GM18861 (cell line): ENCODE results near the gene CENPX.

Experiments
- ATAC-seq: cut with Tn5 transposase; IDR thresholded peaks from one replicate; pipeline ENCODE4 v1.9.1; 2021; ENCODE audit not compliant: unreplicated experiment

Gene CENPX

DNA sequence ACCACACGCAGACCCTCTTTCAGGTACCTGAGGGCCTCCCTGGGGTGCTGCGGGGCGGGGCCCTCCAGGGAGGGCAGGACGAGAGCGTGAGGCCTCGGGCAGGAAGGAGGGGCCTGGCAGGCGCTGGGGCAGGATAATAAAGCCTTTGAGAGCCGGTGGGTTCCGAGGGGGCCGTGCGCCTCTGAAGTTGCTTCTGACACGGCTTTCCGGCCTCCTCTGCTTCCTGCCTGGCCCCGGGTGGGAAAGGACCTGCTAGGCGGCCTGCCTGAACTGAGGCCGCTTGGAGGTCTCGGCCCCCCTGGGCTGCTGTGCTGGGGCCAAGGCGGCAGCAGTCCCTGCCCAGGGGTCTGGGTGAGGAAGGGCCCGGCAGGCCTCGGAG, 10.4 kb downstream of the CENPX start:
- ATAC-seq: no peak

- no peak for ATAC-seq
Observed at GRCh38 chr17:82011617-82012187, 11.0 kb downstream of the CENPX start.

DNA sequence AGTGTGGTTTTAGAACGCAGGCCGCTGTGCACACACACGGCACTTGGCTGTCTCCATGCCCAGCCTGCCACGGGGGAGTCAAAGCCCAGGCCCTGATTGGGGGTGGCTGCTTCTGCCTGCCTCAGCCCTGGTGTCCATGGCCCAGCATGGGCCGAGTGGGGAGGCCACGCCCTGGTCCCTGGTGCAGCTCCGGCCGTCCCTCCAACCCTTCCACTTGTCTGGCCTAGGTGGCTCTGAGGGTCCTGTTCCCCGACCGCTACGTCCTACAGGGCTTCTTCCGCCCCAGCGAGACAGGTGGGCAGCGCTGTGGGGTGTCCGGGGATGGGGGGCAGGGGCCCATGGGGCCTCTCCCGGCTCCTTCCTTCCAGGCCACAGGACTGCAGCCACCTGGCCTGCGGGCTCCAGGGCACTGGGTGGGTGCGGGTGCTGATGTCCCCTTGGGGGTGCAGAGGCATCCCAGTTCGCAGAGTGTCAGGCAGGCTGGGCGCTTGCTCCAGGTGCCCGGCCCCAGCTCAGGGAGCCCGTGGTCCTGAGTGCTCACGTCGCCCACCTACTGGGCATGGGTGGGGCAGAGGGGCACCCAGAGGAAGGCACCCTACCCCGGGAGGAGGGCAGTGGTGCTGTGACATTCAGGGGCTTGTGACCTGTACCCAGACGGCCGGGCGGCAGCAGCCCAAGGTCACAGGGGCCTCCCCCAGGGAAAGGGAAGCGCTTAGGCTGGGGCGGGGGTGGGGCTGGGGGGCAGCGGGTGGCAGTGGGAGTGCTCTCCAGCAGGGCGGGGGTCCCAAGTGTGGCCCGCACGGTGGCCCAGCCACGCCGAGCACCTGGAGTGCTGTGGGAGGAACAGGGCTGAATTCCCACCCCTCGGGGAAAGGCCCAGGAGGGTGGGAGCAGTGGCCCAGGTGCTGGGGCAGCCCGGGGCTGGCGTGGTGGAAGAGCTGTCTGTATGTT, 11.8 kb downstream of the CENPX start:
- ATAC-seq: no peak

DNA sequence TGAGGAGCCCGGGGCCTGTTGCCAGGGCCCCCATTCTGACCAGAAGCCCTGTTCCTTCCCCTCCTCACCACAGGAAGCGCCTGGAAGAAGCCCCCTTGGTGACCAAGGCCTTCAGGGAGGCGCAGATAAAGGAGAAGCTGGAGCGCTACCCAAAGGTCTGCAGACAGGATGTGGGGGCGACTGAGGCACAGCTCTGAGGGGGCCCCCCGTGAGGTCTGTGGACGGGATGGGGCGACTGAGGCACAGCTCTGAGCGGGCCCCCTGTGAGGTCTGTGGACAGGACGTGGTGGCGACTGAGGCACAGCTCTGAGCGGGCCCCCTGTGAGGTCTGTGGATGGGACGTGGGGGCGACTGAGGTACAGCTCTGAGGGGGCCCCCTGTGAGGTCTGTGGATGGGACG, 13.3 kb downstream of the CENPX start:
- no peak for ATAC-seq

GRCh38 chr17:82008941-82009405, 13.7 kb downstream of the CENPX start:
- no peak for ATAC-seq

DNA sequence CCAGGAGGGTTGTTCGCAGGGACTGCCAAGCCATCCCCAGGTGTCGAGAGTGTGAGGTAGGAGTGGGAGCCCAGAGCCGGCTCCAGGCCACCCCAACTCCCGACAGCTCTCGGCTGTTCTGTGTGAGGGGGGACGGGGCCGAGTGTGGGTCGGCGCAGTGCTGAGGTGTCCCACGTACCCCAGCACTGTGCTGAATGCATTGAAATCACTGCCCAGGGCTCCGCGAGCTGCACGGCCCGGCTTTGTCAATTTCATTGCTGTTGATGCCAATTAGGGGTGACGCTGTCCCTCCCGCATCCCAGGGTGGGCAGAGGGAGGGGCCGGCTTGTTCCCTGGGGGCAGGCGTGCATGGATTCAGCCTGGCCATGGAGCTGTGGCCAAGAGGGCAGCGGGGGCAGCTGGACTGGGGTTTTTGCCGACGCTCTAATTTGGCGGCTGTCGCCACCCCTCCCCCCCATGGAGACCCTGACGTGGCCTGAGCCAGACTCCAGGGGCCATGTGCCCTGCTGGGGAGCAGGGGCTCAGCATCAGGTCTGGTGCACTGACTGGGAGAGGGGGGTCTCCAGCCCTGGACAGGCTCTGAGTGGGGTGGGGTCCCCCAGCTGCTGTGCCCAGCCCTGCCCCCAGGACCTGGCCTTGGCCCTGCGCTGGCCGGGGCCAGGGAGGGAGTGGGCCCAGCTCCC, 14.3 kb downstream of the CENPX start:
- ATAC-seq: no peak

DNA sequence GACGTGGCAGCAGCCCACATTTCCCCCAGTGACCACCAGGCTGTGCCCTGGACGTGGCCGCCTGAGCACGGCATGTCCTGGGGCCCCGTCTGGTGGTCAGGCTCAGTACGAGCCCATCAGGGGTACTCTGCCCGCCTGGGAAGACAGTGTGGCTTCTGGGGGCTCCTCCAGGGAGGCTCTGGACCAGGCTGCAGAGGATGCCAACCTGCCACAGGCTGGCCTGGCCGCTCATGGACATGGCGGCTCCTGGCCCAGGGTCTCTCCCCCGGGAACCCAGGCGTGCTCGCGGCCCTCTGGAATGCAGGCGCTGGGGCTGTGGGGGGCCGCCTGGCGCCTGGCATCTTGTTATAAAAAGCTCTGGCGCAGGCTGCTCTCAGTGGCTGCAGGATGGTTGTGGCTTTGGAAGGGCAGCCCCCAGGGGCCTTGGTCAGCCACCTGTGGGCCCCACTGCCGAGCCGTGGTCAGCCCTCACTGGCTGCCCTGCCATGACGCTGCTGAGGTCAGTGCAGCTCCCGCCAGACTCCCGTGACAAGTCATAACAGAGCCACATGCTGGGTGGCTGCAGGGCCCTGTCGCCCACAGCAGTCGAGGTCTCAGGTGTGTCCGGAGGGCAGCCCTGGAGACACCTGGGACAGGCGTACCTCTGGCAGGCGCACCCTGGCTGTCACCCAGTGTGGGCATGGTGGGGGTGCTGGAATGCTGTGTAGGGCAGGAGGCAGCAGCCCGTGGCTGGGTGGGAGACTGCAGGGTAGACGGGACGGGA, 15.0 kb downstream of the CENPX start:
- ATAC-seq: no peak

- no peak for ATAC-seq
Observed at GRCh38 chr17:82007228-82007494, 15.5 kb downstream of the CENPX start.

GRCh38 chr17:82006468-82007227, 16.0 kb downstream of the CENPX start:
- no peak for ATAC-seq

- no peak for ATAC-seq
Observed at GRCh38 chr17:82005701-82006348, 16.9 kb downstream of the CENPX start.

- no peak for ATAC-seq
Observed at GRCh38 chr17:82004517-82005455, 17.9 kb downstream of the CENPX start.

DNA sequence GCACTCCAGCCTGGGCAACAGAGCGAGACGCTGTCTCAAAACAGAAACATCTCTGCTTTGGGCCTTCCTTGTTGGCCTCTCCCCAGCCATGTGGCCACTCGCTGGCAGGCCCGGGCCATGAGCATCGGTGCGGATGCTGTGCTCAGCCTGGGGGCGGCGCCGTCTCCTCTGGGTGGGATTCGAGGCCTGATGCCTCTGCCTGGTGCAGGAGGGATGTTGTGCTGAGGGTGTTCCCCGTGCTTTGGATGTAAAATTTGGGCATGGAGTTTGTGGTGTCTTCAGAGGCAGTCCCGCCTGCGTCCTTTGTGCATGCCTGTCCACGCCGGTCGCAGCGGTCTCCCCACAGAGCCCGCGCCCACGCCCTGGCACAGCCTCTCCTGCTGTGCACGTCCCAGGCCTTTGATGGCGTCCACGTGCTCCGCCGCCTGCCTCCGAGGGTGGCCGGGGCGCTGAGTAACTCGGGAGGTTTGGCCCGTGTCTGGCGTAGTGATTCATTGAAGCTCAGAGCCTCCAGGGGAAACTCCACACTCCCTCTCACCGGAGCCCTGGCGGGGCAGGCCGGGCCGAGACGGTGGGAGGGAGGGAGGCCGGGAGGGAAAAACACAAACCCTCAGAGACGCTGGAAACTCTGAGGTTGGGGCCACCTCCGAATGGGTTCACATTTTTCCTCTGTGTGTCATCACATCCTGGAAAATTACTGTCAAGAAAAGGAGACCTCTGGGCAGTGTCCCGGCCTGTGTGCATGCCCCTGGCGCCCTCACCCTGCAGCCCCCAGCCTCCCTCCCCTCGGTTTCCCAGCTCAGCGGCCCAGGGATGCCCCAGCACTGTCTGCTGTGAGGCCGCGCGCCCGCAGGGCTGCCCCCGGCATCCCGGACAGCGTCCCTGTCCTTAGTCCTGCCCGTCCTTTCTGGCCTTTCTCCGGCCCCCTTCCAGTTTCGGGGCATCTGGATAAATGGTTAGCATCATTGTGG, 19.0 kb downstream of the CENPX start:
- ATAC-seq: no peak

DNA sequence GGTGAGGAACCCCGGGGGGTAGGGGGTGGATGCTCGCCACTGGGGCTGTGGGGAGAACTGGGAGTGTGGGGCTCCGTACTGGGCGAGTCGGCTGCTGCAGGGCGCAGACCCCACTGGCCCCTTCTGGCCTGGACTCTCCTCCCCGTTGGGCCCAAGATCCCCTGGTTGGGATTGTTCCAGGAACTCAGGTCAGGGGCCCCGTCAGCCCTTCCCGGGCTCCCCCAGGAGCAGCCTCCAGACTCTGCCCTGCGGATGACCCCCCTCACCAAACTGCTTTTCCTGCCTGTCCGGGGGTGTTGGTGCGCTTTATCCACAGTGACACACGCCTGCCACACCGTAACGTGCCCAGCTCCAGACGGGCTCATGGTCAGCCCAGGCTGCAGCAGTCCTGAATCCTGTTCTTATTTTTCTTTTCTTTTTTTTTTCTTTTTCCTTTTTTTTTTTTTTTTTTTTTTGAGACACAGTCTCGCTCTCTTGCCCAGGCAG, 21.1 kb downstream of the CENPX start:
- ATAC-seq: no peak

DNA sequence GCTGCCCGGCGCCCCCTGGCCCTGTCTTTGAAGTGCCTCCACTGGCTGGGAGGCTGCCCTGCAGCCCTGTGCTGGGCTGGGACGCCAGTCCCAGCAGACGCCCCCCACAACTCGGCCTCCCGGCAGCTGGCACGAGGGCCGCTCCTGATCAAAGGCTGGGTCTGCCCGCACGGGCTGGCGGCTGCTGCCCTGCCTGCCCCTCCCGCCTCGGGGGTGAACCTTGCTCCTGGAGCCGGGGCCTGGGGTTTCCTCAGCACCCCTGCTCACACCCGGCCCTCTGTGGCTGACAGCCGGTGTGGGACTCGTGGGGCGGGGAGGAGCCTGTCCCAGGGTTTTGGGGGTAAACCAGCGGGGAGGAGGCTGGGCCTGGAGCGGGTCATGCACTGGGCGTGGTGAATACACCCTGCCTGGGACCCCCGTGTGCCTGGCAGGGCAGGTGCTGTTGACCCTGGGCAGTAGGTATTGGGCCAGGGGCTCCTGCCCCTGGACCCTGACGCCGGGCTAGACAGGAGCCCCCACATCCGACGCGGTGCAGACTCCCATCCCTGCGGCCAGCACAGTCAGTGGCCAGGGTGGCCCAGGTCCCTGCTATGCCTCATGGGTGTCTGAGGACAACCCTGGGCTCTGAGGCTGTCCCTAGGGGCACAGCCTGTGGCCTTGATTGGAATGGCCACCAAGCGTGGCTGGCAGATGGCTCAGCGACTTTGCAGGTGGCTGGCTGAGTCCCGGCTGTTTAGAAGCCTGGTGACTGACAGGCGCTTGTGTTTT, 21.7 kb downstream of the CENPX start:
- ATAC-seq: no peak

DNA sequence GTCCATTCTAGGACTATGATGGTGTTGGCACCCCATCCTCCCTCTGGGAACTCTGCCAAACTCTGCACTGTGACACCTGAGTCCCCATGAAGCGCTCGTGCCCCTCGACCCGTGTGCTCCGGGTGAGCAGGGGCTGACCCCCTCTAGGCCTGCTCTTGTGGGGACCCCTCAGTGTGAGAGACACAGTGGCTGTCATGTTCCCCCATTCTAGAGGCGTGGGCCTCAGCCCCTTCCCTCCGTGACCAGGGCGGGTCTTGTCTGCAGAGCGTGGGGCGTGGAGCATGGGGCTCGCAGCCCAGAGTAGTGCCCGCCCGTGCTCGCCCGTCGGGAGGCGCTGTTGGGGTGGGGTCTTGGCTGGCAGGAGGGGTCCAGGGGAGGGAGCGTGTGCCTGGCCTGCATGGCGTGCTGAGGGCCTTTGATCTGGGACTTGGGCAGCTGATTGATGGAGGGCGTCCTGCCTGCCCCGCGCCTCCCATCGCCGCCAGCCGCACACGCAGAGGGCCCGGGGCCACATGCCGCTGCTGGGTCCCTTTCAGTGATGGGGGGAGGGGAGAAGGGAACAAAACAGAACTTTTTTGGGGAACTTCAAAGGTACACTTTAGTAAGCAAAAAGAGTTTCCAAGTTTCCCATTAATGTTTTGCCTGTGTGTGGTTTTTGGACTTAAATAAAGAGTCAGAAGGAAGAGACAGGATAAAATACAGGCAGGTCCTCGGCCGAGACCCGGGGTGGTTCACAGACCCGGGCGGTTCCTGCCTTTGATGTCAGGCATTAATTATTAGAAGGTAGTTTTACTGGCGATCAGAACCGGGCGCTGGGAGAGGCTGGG, 22.5 kb downstream of the CENPX start:
- ATAC-seq: no peak

GRCh38 chr17:81999587-81999975, 23.1 kb downstream of the CENPX start:
- ATAC-seq: no peak
